Measurements from ENCODE around the gene RMI1.

Gene RMI1

GRCh38 chr9:83971485-83971884, 9.1 kb upstream of the RMI1 start:
- DNase-seq, result no peak

- DNase-seq, result no peak
Observed at GRCh38 chr9:83972286-83972685, 8.3 kb upstream of the RMI1 start.

- no peak for DNase-seq
Observed at GRCh38 chr9:83975300-83975699, 5.3 kb upstream of the RMI1 start.

- DNase-seq, result no peak
Observed at GRCh38 chr9:83976372-83976771, 4.2 kb upstream of the RMI1 start.

GRCh38 chr9:83977196-83977595, 3.4 kb upstream of the RMI1 start:
- no peak for DNase-seq

GRCh38 chr9:83978992-83979811, 1.4 kb upstream of the RMI1 start:
- peak; percentile 10 for DNase-seq

GRCh38 chr9:83979812-83980394, 702 bp upstream of the RMI1 start, which contains the start of gene HNRNPK:
TSS of gene HNRNPK (minus strand) at chr9:83980215. CDS start at chr9:83978252, 1,963 bp downstream.
- peak; percentile 44 for DNase-seq

- DNase-seq, result no peak
Observed at GRCh38 chr9:83981126-83981871, 694 bp downstream of the RMI1 start.

- no peak for DNase-seq
Observed at GRCh38 chr9:83986195-83986594, 5.6 kb downstream of the RMI1 start.

GRCh38 chr9:83986765-83987401, 6.3 kb downstream of the RMI1 start:
- no peak for DNase-seq

GRCh38 chr9:83987402-83987791, 6.8 kb downstream of the RMI1 start:
- DNase-seq, result no peak

- DNase-seq, result no peak
Observed at GRCh38 chr9:83988411-83988810, 7.8 kb downstream of the RMI1 start.

- DNase-seq, result no peak
Observed at GRCh38 chr9:83991355-83991754, 10.8 kb downstream of the RMI1 start.

GRCh38 chr9:83992407-83992806, 11.8 kb downstream of the RMI1 start:
- DNase-seq, result no peak

GRCh38 chr9:83992901-83993300, 12.3 kb downstream of the RMI1 start:
- no peak for DNase-seq

- no peak for DNase-seq
Observed at GRCh38 chr9:83996126-83996525, 15.5 kb downstream of the RMI1 start.

GRCh38 chr9:83999141-83999918, 18.7 kb downstream of the RMI1 start:
- DNase-seq, result no peak

GRCh38 chr9:84000186-84000585, 19.6 kb downstream of the RMI1 start:
- no peak for DNase-seq

- DNase-seq, result no peak
Observed at GRCh38 chr9:84001621-84002020, 21.0 kb downstream of the RMI1 start.

GRCh38 chr9:84002344-84002743, 21.7 kb downstream of the RMI1 start:
- DNase-seq, result no peak

GRCh38 chr9:84003246-84003645, 22.6 kb downstream of the RMI1 start:
- DNase-seq, result no peak

GRCh38 chr9:84007662-84008061, 27.1 kb downstream of the RMI1 start:
- DNase-seq, result no peak
